Testis (tissue), 3 donors: ENCODE measurements around the gene MYBBP1A. TPM values are rescaled to one million over a fixed set of nuclear protein-coding genes. Genes with fewer than 3 reads are reported as not detected.

Experiments used
- DNase-seq: peaks from one replicate; pipeline ENCODE4 v3.0.0-alpha.2; 2019
- H3K27ac ChIP-seq, 2 donors: fragments of 200-600 bp; sonication (generic); one replicate each; pipeline ENCODE4 v1.5.1; 2019
- H3K27me3 ChIP-seq: fragments of 200-600 bp; sonication (generic); one replicate; pipeline ENCODE4 v1.5.1; 2019
- H3K36me3 ChIP-seq: fragments of 200-600 bp; sonication (generic); one replicate; pipeline ENCODE4 v1.5.1; 2017; ENCODE audit warnings: low read depth; ENCODE audit errors: missing control alignments
- H3K4me1 ChIP-seq: fragments of 200-600 bp; sonication (generic); one replicate; pipeline ENCODE4 v1.5.1; 2019
- H3K4me3 ChIP-seq, 2 donors: fragments of 200-600 bp; sonication (generic); one replicate each; pipeline ENCODE4 v1.5.1; 2017 to 2019
- H3K9me3 ChIP-seq: fragments of 200-600 bp; sonication (generic); one replicate; pipeline ENCODE4 v1.5.1; 2017
- CTCF ChIP-seq, 3 experiments: fragments of 450-650 bp in 2 of 3; fragments of 200-600 bp in 1 of 3; sonication (generic) in 1 of 3; IDR thresholded peaks; one replicate each; pipeline ENCODE4 v1.5.1; 2016 to 2019; ENCODE audit warnings: antibody characterized with exemption in 3 of 3, mild to moderate bottlenecking in 2 of 3, moderate library complexity in 1 of 3
- POLR2A ChIP-seq: fragments of 450-650 bp; IDR thresholded peaks from one replicate; pipeline ENCODE4 v1.6.1; 2017; ENCODE audit warnings: antibody characterized with exemption, mild to moderate bottlenecking, moderate library complexity
- WGBS, 2 donors: methylation state at CpG; one replicate each; pipeline ENCODE4 v1.1.5; 2018; 5-methylcytosine and 5-hydroxymethylcytosine counted together
- intact Hi-C: fragments of 100-400 bp; cut with DNase I; formaldehyde crosslinking; loops from one replicate; pipeline ENCODE4 v1.15.1; 2023; ENCODE audit warnings: low total_unique reads
- polyA plus RNA-seq: library from polyadenylated mRNA; stranded (reverse); fragments of 350-450 nt; fragmentation: Illumina TruSeq; extraction: RNeasy Lipid Tissue Mini Kit (QIAGEN cat#74804); gene quantifications from one replicate; pipeline ENCODE4 v1.2.3, GENCODE V29; 2014; ENCODE audit warnings: low read depth, low replicate concordance; ENCODE audit not compliant: insufficient read depth
- total RNA-seq, 2 donors: library from RNA; depleted of rRNA; stranded (reverse); fragments of >200 nt; gene quantifications; one replicate each; pipeline ENCODE4 v1.2.3, GENCODE V29; 2016

MYBBP1A gene
- total and polyA plus RNA-seq, 3 donors from 2014 or later = 32.9 to 78.9 (median 74.1) TPM

- H3K9me3 ChIP-seq = no peaks in the 10 kb centered on the region
- no peak for DNase-seq
- H3K27me3 ChIP-seq = no peaks in the 10 kb centered on the region
- 85 to 94% methylated on average over 6 to 8 of the region's 8 CpGs for WGBS, 2 donors
- peaks cover 9% of the 10 kb centered on the region for H3K4me1 ChIP-seq
- no peak for TF ChIP-seq CTCF (IDR thresholded peaks at IDR 0.05)
- no peak for TF ChIP-seq POLR2A
- no peak overlapping the region for H3K27ac ChIP-seq
- no peak overlapping the region for H3K4me3 ChIP-seq
- intact Hi-C loops = no loop called here
- no peaks in the 10 kb centered on the region for H3K36me3 ChIP-seq
Measured at GRCh38 chr17:4507361-4508111, 47.6 kb downstream of the MYBBP1A start.

- Histone ChIP-seq H3K27ac (no peak overlapping the region), H3K4me3 (no peak overlapping the region), H3K36me3 (no peaks in the 10 kb centered on the region), H3K27me3 (no peaks in the 10 kb centered on the region), H3K4me1 (peaks cover 9% of the 10 kb centered on the region), H3K9me3 (no peaks in the 10 kb centered on the region)
- no peak for DNase-seq
- TF ChIP-seq POLR2A (no peak), CTCF (IDR thresholded peaks at IDR 0.05) (no peak)
- intact Hi-C loops = no loop called here
- WGBS, 2 donors = 74 to 95% methylated on average over 7 to 8 of the region's 8 CpGs
Measured at GRCh38 chr17:4506892-4507291, 48.3 kb downstream of the MYBBP1A start.

GRCh38 chr17:4506175-4506813 lies 48.9 kb downstream of the MYBBP1A start:
- Histone ChIP-seq H3K36me3 (no peaks in the 10 kb centered on the region), H3K27ac (no peak overlapping the region), H3K4me1 (peaks cover 9% of the 10 kb centered on the region), H3K27me3 (no peaks in the 10 kb centered on the region), H3K9me3 (no peaks in the 10 kb centered on the region), H3K4me3 (no peak overlapping the region)
- no peak for TF ChIP-seq POLR2A
- no peak for TF ChIP-seq CTCF (IDR thresholded peaks at IDR 0.05)
- 82 to 92% methylated on average over 5 to 10 of the region's 13 CpGs for WGBS, 2 donors
- no peak for DNase-seq
- intact Hi-C loops = no loop called here

GRCh38 chr17:4505187-4505586 lies 50.0 kb downstream of the MYBBP1A start:
- Histone ChIP-seq H3K9me3 (no peaks in the 10 kb centered on the region), H3K4me3 (no peak overlapping the region), H3K27me3 (no peaks in the 10 kb centered on the region), H3K4me1 (peaks cover 9% of the 10 kb centered on the region), H3K27ac (no peak overlapping the region), H3K36me3 (no peaks in the 10 kb centered on the region)
- intact Hi-C loops = no loop called here
- TF ChIP-seq CTCF (IDR thresholded peaks at IDR 0.05) (no peak), POLR2A (no peak)
- 91 to 100% methylated on average over 1 to 5 of the region's 5 CpGs for WGBS, 2 donors
- no peak for DNase-seq
